KMS-11 (cell line): ENCODE data around the gene BBX.

Experiments used
- H2AFZ ChIP-seq: fragments of 200-600 bp; sonication (generic); 2 replicates; pipeline ENCODE4 v1.6.1; 2016; ENCODE audit warnings: antibody characterized with exemption, mixed run types, low read depth
- H3K27ac ChIP-seq: fragments of 200-600 bp; sonication (generic); 2 replicates; pipeline ENCODE4 v1.6.1; 2016; ENCODE audit warnings: mild to moderate bottlenecking, mixed run types
- H3K27me3 ChIP-seq: fragments of 200-600 bp; sonication (generic); 2 replicates; pipeline ENCODE4 v1.6.1; 2017; ENCODE audit warnings: mild to moderate bottlenecking, low read depth, mixed run types, moderate library complexity; ENCODE audit not compliant: insufficient read depth
- H3K36me3 ChIP-seq: fragments of 200-600 bp; sonication (generic); 2 replicates; pipeline ENCODE4 v1.6.1; 2017; ENCODE audit warnings: mild to moderate bottlenecking, mixed run types; ENCODE audit not compliant: insufficient read depth
- H3K4me1 ChIP-seq: fragments of 200-600 bp; sonication (generic); 2 replicates; pipeline ENCODE4 v1.6.1; 2016; ENCODE audit warnings: mild to moderate bottlenecking, low read depth, mixed run types; ENCODE audit not compliant: poor library complexity, severe bottlenecking
- H3K4me2 ChIP-seq: fragments of 200-600 bp; sonication (generic); 2 replicates; pipeline ENCODE4 v1.7.0; 2016; ENCODE audit warnings: mild to moderate bottlenecking, mixed run types
- H3K4me3 ChIP-seq: fragments of 200-600 bp; sonication (generic); IDR thresholded peaks from 2 replicates; pipeline ENCODE4 v1.6.1; 2017; ENCODE audit warnings: low read depth, low read length, mixed read lengths; ENCODE audit not compliant: insufficient read depth
- H3K79me2 ChIP-seq: fragments of 200-600 bp; sonication (generic); 2 replicates; pipeline ENCODE4 v1.6.1; 2016; ENCODE audit warnings: low read depth, mixed run types; ENCODE audit not compliant: insufficient read depth
- H3K9ac ChIP-seq: fragments of 200-600 bp; sonication (generic); 2 replicates; pipeline ENCODE4 v1.6.1; 2016; ENCODE audit warnings: mild to moderate bottlenecking, mixed run types
- H4K20me1 ChIP-seq: fragments of 200-600 bp; sonication (generic); 2 replicates; pipeline ENCODE4 v1.6.1; 2016; ENCODE audit warnings: mild to moderate bottlenecking, mixed run types; ENCODE audit not compliant: insufficient read depth
- TF ChIP-seq, protein P1 (sequence below): fragments of 200-600 bp; sonication (generic); conservative IDR thresholded peaks from 2 replicates; pipeline ENCODE4 v1.6.1; 2017; ENCODE audit warnings: low read depth, mild to moderate bottlenecking, antibody characterized with exemption, low read length, moderate library complexity, mixed read lengths

BBX gene

DNA sequence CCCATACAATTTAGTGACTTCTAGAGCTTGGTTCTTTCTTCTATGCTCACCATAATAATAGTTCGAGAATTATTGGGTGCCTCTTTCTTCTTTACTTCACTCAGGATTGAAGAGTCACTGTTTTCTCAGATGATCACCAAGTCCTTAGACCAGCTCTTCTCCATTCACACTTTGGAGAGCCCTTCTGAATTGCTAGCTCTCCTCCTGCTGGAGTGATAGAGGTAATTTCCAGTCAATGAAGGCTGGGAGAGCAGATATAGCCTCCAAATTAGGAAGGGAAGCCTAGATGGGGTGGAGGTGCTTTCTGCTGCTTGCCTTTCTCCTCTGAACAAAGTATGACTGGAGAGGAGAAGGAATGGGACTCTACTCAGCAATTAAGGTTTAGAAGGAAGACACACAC is 10.7 kb upstream of the BBX start:
- H3K4me3 ChIP-seq: no peak overlapping the region
- TF ChIP-seq, protein P1, sequence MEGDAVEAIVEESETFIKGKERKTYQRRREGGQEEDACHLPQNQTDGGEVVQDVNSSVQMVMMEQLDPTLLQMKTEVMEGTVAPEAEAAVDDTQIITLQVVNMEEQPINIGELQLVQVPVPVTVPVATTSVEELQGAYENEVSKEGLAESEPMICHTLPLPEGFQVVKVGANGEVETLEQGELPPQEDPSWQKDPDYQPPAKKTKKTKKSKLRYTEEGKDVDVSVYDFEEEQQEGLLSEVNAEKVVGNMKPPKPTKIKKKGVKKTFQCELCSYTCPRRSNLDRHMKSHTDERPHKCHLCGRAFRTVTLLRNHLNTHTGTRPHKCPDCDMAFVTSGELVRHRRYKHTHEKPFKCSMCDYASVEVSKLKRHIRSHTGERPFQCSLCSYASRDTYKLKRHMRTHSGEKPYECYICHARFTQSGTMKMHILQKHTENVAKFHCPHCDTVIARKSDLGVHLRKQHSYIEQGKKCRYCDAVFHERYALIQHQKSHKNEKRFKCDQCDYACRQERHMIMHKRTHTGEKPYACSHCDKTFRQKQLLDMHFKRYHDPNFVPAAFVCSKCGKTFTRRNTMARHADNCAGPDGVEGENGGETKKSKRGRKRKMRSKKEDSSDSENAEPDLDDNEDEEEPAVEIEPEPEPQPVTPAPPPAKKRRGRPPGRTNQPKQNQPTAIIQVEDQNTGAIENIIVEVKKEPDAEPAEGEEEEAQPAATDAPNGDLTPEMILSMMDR: no peak
- H3K4me1 ChIP-seq: no peaks in the 10 kb centered on the region
- H3K4me2 ChIP-seq: no peak overlapping the region
- no peak overlapping the region for H2AFZ ChIP-seq
- H3K27me3 ChIP-seq: no peaks in the 10 kb centered on the region
- H3K27ac ChIP-seq: no peak overlapping the region
- H3K36me3 ChIP-seq: no peaks in the 10 kb centered on the region
- no peak overlapping the region for H3K9ac ChIP-seq
- no peaks in the 10 kb centered on the region for H4K20me1 ChIP-seq
- no peaks in the 10 kb centered on the region for H3K79me2 ChIP-seq

DNA sequence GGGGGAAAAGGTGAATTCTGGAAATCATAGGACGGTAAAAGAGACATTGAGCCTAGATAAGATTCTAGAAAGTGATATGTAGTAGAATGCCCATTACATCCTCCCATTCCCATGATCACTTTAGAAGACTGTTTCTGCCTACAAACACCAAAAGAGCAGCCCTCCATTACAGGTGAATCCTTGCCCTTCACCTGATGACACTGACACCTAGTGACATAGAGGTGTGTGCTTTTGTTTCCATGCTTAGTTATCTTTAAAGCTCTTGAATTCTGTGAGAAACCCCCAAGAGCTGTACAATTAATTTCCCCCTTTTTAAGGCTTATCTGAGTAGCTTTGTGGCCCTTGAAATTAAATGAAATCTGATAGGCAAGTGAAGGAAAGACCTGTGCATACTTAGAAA is 8.3 kb upstream of the BBX start:
- Histone ChIP-seq H3K79me2 (no peaks in the 10 kb centered on the region), H3K4me2 (no peak overlapping the region), H3K27ac (no peak overlapping the region), H2AFZ (no peak overlapping the region), H3K4me1 (no peaks in the 10 kb centered on the region), H3K27me3 (no peaks in the 10 kb centered on the region), H4K20me1 (no peaks in the 10 kb centered on the region), H3K36me3 (no peaks in the 10 kb centered on the region), H3K4me3 (no peak overlapping the region), H3K9ac (no peak overlapping the region)
- TF ChIP-seq, protein P1: no peak

DNA sequence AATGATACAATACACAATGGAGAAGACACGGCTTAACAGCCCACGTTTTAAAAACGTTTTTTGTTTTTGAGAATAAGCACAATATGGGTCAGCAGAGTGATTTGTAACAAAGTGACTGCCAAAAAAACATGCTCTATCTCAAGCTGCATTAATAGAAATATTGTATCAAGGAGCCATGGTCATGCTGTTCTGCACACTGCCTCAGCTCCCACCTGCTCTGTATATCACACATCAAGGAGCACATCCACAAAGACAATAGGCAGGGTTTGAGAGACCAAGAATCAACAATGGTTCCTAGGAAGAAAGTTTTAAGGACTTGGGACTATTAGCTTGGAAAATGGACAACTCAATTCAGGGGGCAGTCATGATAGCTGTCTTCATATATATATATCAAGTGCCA is 6.3 kb upstream of the BBX start:
- no peak overlapping the region for H3K4me2 ChIP-seq
- H3K4me1 ChIP-seq: no peaks in the 10 kb centered on the region
- no peak overlapping the region for H3K27ac ChIP-seq
- H2AFZ ChIP-seq: no peak overlapping the region
- H3K9ac ChIP-seq: no peak overlapping the region
- TF ChIP-seq, protein P1: no peak
- H3K4me3 ChIP-seq: no peak overlapping the region
- H3K27me3 ChIP-seq: no peaks in the 10 kb centered on the region
- H3K36me3 ChIP-seq: no peaks in the 10 kb centered on the region
- H3K79me2 ChIP-seq: no peaks in the 10 kb centered on the region
- H4K20me1 ChIP-seq: no peaks in the 10 kb centered on the region

DNA sequence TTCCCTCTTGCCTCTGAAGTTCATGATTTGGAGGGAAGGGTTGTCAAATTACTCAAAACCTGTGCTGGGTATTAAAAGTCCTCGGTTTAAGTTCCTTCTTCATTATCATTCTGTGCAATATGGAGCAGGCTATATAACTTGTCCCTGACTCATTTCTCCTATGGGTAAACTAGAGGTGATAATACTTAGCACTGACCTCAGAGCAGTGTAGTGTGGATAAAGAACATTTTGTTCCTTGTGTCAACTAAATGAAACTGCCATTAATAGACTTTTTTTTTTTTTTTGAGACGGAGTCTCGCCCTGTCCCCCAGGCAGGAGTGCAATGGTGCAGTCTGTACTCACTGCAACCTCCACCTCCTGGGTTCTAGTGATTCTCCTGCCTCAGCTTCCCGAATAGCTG is 2.2 kb upstream of the BBX start:
- no peak overlapping the region for H3K4me2 ChIP-seq
- H3K36me3 ChIP-seq: no peaks in the 10 kb centered on the region
- no peaks in the 10 kb centered on the region for H3K27me3 ChIP-seq
- TF ChIP-seq, protein P1: no peak
- H3K9ac ChIP-seq: no peak overlapping the region
- H3K4me3 ChIP-seq: no peak overlapping the region
- peaks cover 9% of the 10 kb centered on the region for H3K4me1 ChIP-seq
- H2AFZ ChIP-seq: no peak overlapping the region
- no peak overlapping the region for H3K27ac ChIP-seq
- peaks cover 4% of the 10 kb centered on the region; the same call in 1 of the 2 replicates for H3K79me2 ChIP-seq
- H4K20me1 ChIP-seq: no peaks in the 10 kb centered on the region
